Measurements from ENCODE around the gene ARID1B. TPM values are rescaled to one million over a fixed set of nuclear protein-coding genes. Genes with fewer than 3 reads are reported as not detected.

The ARID1B gene
- total and polyA plus RNA-seq, 9 of the 15 experiments (the other 6 are each of a cell fraction or from before 2014, with no cell fraction given) = 12.5 to 50.5 (median 25.8) TPM

GRCh38 chr6:157090736-157091135 is 313.6 kb downstream of the ARID1B start:
- intact Hi-C loops (cut with micrococcal nuclease) = no loop called here
- Histone ChIP-seq H3K79me2 (ENCODE audit: control insufficient read depth, insufficient read depth, low read length) (no peaks in the 10 kb centered on the region), H3K9me1 (ENCODE audit: control insufficient read depth, insufficient read depth, low read length) (no peaks in the 10 kb centered on the region), H3K4me2 (ENCODE audit: insufficient read depth, low read length) (no peak overlapping the region), H3K9me3 (replicated peaks; ENCODE audit: control insufficient read depth, insufficient read depth, low read depth, low read length) (no peaks in the 10 kb centered on the region), H3K36me3 (ENCODE audit: control insufficient read depth, insufficient read depth, low read length) (peaks cover 6% of the 10 kb centered on the region; the same call in 1 of the 3 replicates), H2AFZ (ENCODE audit: low read depth, low read length) (no peak overlapping the region), H3K27me3 (ENCODE audit: control insufficient read depth in 2 of 2, insufficient read depth in 2 of 2, low read length in 2 of 2) (no peaks in the 10 kb centered on the region), H3K4me1 (replicated peaks in 1 of 2; ENCODE audit: control insufficient read depth in 2 of 2, insufficient read depth in 2 of 2, low read length in 2 of 2) (no peaks in the 10 kb centered on the region), H3K4me3 (no peak overlapping the region), H3K9ac (ENCODE audit: insufficient read depth in 1 of 2, low read depth in 2 of 2, low read length in 2 of 2) (no peak overlapping the region), H3K27ac (ENCODE audit: extremely low read depth, low read depth, low read length) (no peak overlapping the region), H4K20me1 (replicated peaks; ENCODE audit: control insufficient read depth, insufficient read depth, low read length) (no peaks in the 10 kb centered on the region)
- BruUV-seq (replicated peaks) = no TSS peak
- 84% methylated on average over 9 of the region's 9 CpGs for WGBS (ENCODE audit: insufficient coverage, low coverage, missing lambda C conversion rate)
- ATAC-seq (no peak), DNase-seq (ENCODE audit: extremely low read depth in 1 of 4, low spot score in 3 of 4) (no peak), FAIRE-seq (no peak)
- ChIA-PET CTCF (ENCODE audit: low intra/inter-chr PET ratio) (no interaction called here), POLR2A (interaction anchor here (0.6 kb wide), 1 partner anchor 23 kb away, joined by 3 read pairs; no protein-coding TSS in a partner anchor)
- in situ Hi-C loops (cut with MboI) = no loop called here
- TF ChIP-seq MECOM (CRISPR knock-in tag; IDR thresholded peaks at IDR 0.05) = no peak
- no peak for TF ChIP-seq HMGXB4 (CRISPR knock-in tag; IDR thresholded peaks at IDR 0.05)
- TF ChIP-seq KLF13 (tag; IDR thresholded peaks at IDR 0.05; ENCODE audit: borderline replicate concordance, low read depth) = no peak
- no peak for TF ChIP-seq JUND (IDR thresholded peaks at IDR 0.05; ENCODE audit: borderline replicate concordance, low read depth, low read length)
- TF ChIP-seq JUND (tag; IDR thresholded peaks at IDR 0.05; ENCODE audit: borderline replicate concordance, low read depth, low read length) = no peak
- TF ChIP-seq USF2 (CRISPR knock-in tag; IDR thresholded peaks at IDR 0.05) = no peak
- no peak for TF ChIP-seq HDAC6 (IDR thresholded peaks at IDR 0.05; ENCODE audit: low read depth, low read length)
- no peak for TF ChIP-seq BRCA1 (IDR thresholded peaks at IDR 0.05)
- TF ChIP-seq BRCA1 (CRISPR knock-in tag; IDR thresholded peaks at IDR 0.05) = no peak
